Pancreas (tissue), 10 donors: ENCODE data around the gene CLSTN2. TPM values are rescaled to one million over a fixed set of nuclear protein-coding genes. Genes with fewer than 3 reads are reported as not detected.

Experiments used
- ATAC-seq, 4 donors: fragments of 200-7000 bp; cut with Tn5 transposase; one replicate each; pipeline versions ENCODE4 v1.8.0 to v1.9.1; 2020; ENCODE audit warnings: mild to moderate bottlenecking in 4 of 4, moderate library complexity in 4 of 4
- DNase-seq, 6 donors: peaks; one replicate each; pipeline ENCODE4 v3.0.0-alpha.2; 2020
- FAIRE-seq: peaks from 2 replicates; lab custom pipeline; 2012; peaks lifted over from hg19 to GRCh38; lab: Jason Lieb, UNC
- H3K27ac ChIP-seq, 4 donors: fragments of 200-600 bp; sonication (generic); 1 replicate in 3 of 4; 2 replicates in 1 of 4; pipeline versions ENCODE4 v1.5.0 to v1.8.0; 2020
- H3K27me3 ChIP-seq, 4 donors: fragments of 200-600 bp; one replicate each; pipeline ENCODE4 v1.8.0; 2021
- H3K36me3 ChIP-seq, 3 donors: fragments of 200-600 bp; sonication (generic) in 1 of 3; one replicate each; pipeline versions ENCODE4 v1.5.0 to v1.8.0; 2020 to 2021
- H3K4me1 ChIP-seq, 3 donors: fragments of 200-600 bp; one replicate each; pipeline ENCODE4 v1.8.0; 2021
- H3K4me3 ChIP-seq, 4 donors: fragments of 200-600 bp; sonication (generic) in 2 of 4; one replicate each; pipeline versions ENCODE4 v1.5.0 to v1.8.0; 2020 to 2021
- H3K9me3 ChIP-seq, 4 donors: fragments of 200-600 bp; one replicate each; pipeline ENCODE4 v1.8.0; 2021
- CTCF ChIP-seq, 4 donors: fragments of 200-600 bp; sonication (generic) in 3 of 4; IDR thresholded peaks; one replicate each; pipeline versions ENCODE4 v1.5.0 to v1.8.0; 2021; ENCODE audit warnings: antibody characterized with exemption in 4 of 4
- WGBS, 2 donors: extraction: QIAGEN DNeasy Blood & Tissue Kit; methylation state at CpG; one replicate each; pipeline ENCODE4 v1.1.7; 2013; 5-methylcytosine and 5-hydroxymethylcytosine counted together
- intact Hi-C, 3 donors: fragments of 100-400 bp; cut with DNase I; formaldehyde crosslinking; loops; one replicate each; pipeline versions ENCODE4 v1.11.1 to v1.14.2; 2022
- polyA plus RNA-seq, 2 donors: library from polyadenylated mRNA; stranded (reverse); fragments of 200-250 nt; gene quantifications; one replicate each; pipeline ENCODE4 v1.2.3, GENCODE V29; 2013
- total RNA-seq, 6 donors: library from RNA; stranded (reverse); fragmentation: NEBNext Ultra II Directional in 4 of 6; extraction: Animal tissue kit (Norgen Biotek cat#: 25700) in 4 of 6; gene quantifications; one replicate each; pipeline versions ENCODE4 v1.2.1 to v1.2.4, GENCODE V29; 2021 to 2023
- donor health status: healthy with polysubstance abuse.
- donor health status: DM: no; HTN: no; CAD: no; lungs with moderate emphysema.
- donor health status: DM: no; HTN: no; CAD: no.
- donor health status: control.
- donor health status: control.
- donor health status: Bipolar disorder and iron deficiency.
- donor health status: DM: yes; HTN: yes; CAD: no.
- donor health status: DM: no; HTN: no; CAD: no.
- donor health status: DM: no; HTN: no; CAD: no.
- donor health status: DM: yes; HTN: yes; CAD: no.

Gene CLSTN2
- total and polyA plus RNA-seq, 8 donors = 0.65 to 9.3 (median 2.9) TPM

DNA sequence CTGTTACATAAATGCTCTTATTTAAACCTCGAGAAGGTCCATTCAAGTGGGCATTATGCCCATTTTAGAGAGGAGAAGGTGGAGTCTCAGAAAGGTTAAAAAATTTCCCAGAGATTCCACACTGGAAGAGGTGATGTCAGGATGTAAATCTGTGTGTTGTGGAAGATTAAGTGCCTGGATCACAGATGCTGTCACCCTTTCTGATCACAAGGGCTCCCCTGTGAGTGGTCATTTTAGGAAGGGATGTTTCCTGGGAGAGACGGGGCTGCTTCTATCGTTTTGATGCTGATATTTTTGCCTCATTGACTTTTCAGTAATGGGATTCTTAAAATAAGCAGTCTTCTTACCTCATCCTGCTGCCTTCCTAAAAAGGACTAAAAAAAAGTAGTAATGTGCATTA, 132.5 kb downstream of the CLSTN2 start:
- H3K27me3 ChIP-seq = no peaks in the 10 kb centered on the region
- H3K4me1 ChIP-seq = no peaks in the 10 kb centered on the region
- intact Hi-C loops = no loop called here
- no peak for TF ChIP-seq CTCF (IDR thresholded peaks at IDR 0.05)
- 59 to 63% methylated on average over 3 of the region's 3 CpGs for WGBS, 2 donors
- FAIRE-seq (no peak), ATAC-seq (no peak), DNase-seq (no peak)
- H3K4me3 ChIP-seq = no peak overlapping the region
- no peaks in the 10 kb centered on the region for H3K9me3 ChIP-seq
- H3K27ac ChIP-seq = no peak overlapping the region
- H3K36me3 ChIP-seq = no peaks in the 10 kb centered on the region

GRCh38 chr3:140068494-140069017, 133.6 kb downstream of the CLSTN2 start:
- no peak overlapping the region for H3K4me3 ChIP-seq
- no peak for FAIRE-seq
- no peak for DNase-seq
- H3K4me1 ChIP-seq = no peaks in the 10 kb centered on the region
- H3K27me3 ChIP-seq = no peaks in the 10 kb centered on the region
- TF ChIP-seq CTCF (IDR thresholded peaks at IDR 0.05) = no peak
- no peaks in the 10 kb centered on the region for H3K36me3 ChIP-seq
- H3K27ac ChIP-seq = no peak overlapping the region
- ATAC-seq = no peak
- H3K9me3 ChIP-seq = no peaks in the 10 kb centered on the region
- intact Hi-C loops = no loop called here

DNA sequence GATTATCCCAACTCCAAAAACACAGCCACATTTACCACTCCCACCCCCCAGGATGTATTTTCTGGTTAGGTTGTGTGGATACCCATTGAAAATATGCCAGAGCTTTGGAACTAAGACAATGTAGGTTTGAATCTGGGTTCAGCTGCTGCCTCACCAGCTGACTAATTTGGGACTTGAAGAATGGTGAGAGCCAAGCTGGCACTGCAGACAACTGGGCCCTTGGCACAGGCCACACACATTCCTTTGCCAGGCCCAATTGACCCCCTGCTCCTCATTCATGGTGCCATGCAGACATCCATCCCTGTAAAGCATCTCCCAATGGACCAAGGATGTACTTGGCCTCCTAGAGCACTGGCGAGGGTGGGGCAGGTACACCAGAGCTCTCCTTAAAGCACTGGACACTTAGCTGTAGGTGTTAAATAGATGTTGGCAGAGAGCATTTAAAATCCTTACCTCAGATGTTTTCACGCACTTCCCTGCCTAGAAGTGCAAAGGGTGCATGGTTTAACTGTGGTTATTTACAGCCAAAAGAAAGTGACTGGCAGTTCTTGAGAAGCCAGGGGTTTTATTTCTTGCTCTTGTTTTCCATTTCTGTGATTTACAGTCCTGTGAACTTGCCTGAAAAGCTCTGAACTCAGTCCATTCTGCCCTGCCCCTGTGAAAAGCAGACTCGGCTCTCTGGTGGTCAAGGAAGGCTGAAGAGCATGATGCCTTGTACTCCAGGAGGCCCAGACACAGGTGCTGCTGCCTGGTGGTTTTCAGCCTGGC, 138.5 kb downstream of the CLSTN2 start:
- 93 to 94% methylated on average over 3 of the region's 3 CpGs for WGBS, 2 donors
- H3K4me1 ChIP-seq = no peaks in the 10 kb centered on the region
- H3K36me3 ChIP-seq = no peaks in the 10 kb centered on the region
- no peaks in the 10 kb centered on the region for H3K27me3 ChIP-seq
- no peak for DNase-seq
- no peaks in the 10 kb centered on the region for H3K9me3 ChIP-seq
- no peak for FAIRE-seq
- intact Hi-C loops = no loop called here
- no peak overlapping the region for H3K27ac ChIP-seq
- no peak overlapping the region for H3K4me3 ChIP-seq
- ATAC-seq = no peak
- TF ChIP-seq CTCF (IDR thresholded peaks at IDR 0.05) = no peak

DNA sequence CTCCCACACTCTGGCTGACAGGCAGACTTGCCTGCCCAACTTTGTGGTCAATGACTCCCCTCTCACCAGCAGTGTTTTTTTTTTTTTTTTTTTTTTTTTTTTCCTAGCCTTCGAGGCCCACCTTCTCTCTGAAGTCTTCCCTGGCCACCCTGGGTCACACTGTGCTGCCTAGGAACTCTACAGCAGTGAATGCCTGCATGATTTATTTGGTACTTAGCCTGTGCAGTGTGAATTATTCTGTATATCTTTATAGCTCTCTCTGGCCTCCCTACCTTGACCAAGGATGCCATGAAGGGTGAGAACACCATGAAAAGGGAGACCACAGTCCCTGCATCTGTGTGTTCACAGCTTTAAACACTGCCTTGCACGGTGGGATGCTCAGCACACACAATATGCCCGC, 141.6 kb downstream of the CLSTN2 start:
- H3K4me3 ChIP-seq = no peak overlapping the region
- H3K27ac ChIP-seq = no peak overlapping the region
- ATAC-seq = no peak
- H3K9me3 ChIP-seq = no peaks in the 10 kb centered on the region
- H3K27me3 ChIP-seq = no peaks in the 10 kb centered on the region
- WGBS, 2 donors = 81 to 84% methylated on average over 3 of the region's 3 CpGs
- H3K4me1 ChIP-seq = no peaks in the 10 kb centered on the region
- H3K36me3 ChIP-seq = no peaks in the 10 kb centered on the region
- no peak for FAIRE-seq
- no peak for TF ChIP-seq CTCF (IDR thresholded peaks at IDR 0.05)
- DNase-seq = no peak
- intact Hi-C loops = no loop called here

- WGBS, 2 donors = 93 to 97% methylated on average over 3 of the region's 3 CpGs
- H3K27me3 ChIP-seq = no peaks in the 10 kb centered on the region
- no peak for FAIRE-seq
- intact Hi-C loops = no loop called here
- H3K27ac ChIP-seq = no peak overlapping the region
- H3K4me1 ChIP-seq = no peaks in the 10 kb centered on the region
- no peak for TF ChIP-seq CTCF (IDR thresholded peaks at IDR 0.05)
- H3K4me3 ChIP-seq = no peak overlapping the region
- H3K36me3 ChIP-seq = no peaks in the 10 kb centered on the region
- H3K9me3 ChIP-seq = no peaks in the 10 kb centered on the region
- no peak for DNase-seq
- ATAC-seq = no peak
These were observed 142.4 kb downstream of the CLSTN2 start for GRCh38 chr3:140077406-140077805.
